ENCODE results near the gene MAP3K20.

GRCh38 chr2:173134703-173135102 lies 59.1 kb downstream of the MAP3K20 start:
- TF ChIP-seq CTCF (IDR thresholded peaks at IDR 0.05) (no peak), EZH2 (IDR thresholded peaks at IDR 0.05) (no peak)

Measured in neural progenitor cell (in vitro differentiated cells).